Vagina (tissue), 2 donors: ENCODE measurements around the gene SP140L.

Experiments used
- CTCF ChIP-seq, 3 experiments: fragments of 450-650 bp in 2 of 3; fragments of 200-600 bp in 1 of 3; sonication (generic) in 1 of 3; IDR thresholded peaks; one replicate each; pipeline ENCODE4 v1.5.1; 2017 to 2019; ENCODE audit warnings: antibody characterized with exemption in 3 of 3, mild to moderate bottlenecking in 2 of 3, moderate library complexity in 2 of 3
- POLR2A ChIP-seq, 2 donors: fragments of 450-650 bp; IDR thresholded peaks; one replicate each; pipeline ENCODE4 v1.6.1; 2017; ENCODE audit warnings: antibody characterized with exemption in 2 of 2, mild to moderate bottlenecking in 2 of 2, moderate library complexity in 2 of 2
- POLR2AphosphoS5 ChIP-seq, 2 donors: sonication (generic); formaldehyde crosslinking; IDR thresholded peaks; one replicate each; pipeline ENCODE4 v1.9.0; 2017; ENCODE audit warnings: antibody characterized with exemption in 2 of 2, mild to moderate bottlenecking in 2 of 2, low read depth in 1 of 2; ENCODE audit not compliant: insufficient read depth in 1 of 2

GRCh38 chr2:230305416-230306275 is 21.3 kb upstream of the SP140L start:
- no peak for TF ChIP-seq CTCF (IDR thresholded peaks at IDR 0.05)
- TF ChIP-seq POLR2A (IDR thresholded peaks at IDR 0.05) = no peak
- no peak for TF ChIP-seq POLR2AphosphoS5 (IDR thresholded peaks at IDR 0.05; ENCODE audit: insufficient read depth in 1 of 2, low read depth in 1 of 2)
